GM21717 (cell line): ENCODE results near the gene TCF7L2.
A peak's percentile ranks its signal among the peaks of the same experiment; 100 is the strongest.

ENCODE experiments used
- ATAC-seq: cut with Tn5 transposase; IDR thresholded peaks from one replicate; pipeline ENCODE4 v1.9.1; 2021; ENCODE audit warnings: mild to moderate bottlenecking, moderate library complexity; ENCODE audit not compliant: unreplicated experiment

Gene TCF7L2

DNA sequence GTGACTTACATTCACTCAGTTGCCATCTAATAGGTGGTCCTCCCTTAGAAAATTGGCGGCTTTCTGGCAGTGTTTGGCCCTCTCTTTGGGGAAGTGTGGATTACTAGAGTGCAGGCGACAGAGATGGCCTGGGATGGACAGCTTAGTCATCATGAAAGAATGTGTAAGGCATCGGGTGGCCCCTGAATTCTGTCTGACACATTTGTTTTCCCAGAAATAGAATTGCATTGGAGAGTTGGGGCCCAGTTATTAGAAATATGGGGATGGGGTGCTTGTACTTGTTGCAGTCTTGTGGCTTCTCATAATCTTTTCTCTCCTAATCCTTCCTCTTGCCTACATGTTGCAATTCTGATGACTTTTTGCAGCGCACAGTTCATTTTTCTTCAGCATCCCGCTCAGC is 13.8 kb downstream of the TCF7L2 start:
- ATAC-seq: no peak

DNA sequence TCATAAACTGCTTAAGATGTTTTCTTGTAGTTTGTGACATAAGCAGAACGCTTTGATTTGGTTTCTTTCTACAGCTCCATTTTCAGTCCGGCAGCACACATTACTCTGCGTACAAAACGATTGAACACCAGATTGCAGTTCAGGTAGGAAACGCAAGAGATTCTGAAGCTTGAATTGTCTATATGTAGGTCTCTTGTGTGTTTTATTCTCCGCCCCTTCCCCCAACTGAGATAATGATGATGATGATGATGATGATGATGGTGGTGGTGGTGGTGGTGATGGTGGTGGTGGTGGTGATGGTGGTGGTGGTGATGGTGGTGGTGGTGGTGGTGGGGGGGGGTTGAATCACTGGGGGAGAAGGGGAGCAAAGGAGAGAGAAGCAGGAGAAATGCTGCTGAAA is 14.4 kb downstream of the TCF7L2 start:
- ATAC-seq: no peak

DNA sequence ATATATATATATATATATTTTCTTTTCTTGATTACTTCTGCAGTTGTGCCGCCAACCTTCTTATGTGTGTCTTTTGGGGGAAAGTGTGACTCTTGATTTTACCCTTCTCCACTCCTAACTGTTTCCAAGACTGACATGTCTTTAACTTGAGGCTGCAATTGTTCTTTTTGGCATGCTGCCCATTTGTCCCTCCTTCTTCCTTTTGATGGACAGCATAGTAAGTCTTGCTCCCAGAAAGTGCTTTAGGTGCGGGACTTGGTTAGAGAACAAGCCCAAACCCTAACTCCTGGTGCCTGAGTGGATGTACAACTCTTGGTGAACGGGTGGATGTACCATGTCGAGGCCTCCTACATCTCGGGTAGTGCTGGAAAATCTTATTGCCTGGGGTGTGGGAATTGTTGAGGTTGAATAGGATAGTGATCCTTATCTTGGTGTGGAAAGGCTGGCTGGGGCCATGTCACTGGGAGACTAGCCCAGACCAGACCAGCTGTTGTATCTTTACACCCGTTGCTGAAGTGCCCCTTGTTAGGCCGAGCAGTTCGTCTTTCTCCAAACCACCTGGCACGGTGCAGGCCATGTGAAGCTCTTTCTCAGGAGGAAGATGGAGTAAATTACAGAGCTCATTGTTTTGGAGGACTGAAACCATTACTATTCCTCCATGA is 16.3 kb downstream of the TCF7L2 start:
- ATAC-seq: no peak

DNA sequence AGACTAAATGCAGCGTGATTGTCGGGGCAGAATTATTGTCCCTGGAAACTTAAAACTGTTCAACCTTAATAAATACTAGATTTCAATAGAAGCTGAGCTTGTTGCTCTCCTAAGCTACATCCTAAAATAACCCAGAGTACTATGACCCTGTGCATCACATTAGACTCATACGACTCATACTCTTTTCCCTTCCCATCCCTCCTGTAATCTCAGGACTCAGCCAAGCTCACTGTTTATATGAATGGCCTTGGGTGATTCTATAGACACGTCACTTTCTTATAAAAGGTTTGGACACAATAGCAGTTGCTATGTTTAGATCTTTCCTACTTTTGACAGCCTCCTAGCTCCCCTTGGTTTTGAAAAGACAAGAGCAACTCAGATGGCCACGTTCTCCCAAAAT is 17.2 kb downstream of the TCF7L2 start:
- no peak for ATAC-seq

DNA sequence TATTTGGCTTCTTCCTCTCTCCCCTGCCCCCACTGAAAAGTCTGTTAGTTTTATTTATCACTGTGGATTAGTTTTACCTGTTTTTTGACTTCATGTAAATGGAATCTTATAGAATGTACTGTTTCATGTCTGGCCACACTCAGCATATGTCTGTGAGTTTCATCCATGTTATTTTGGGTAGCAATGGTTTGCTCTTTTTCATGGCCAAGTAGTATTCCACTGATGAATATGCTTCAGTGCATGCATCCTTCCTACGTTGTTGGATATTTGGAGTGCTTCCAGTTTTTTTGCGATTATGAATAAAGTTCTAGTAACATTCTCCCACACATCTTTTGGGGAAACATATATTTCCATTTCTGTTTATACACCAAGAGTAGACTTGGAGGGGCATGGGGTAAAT is 19.1 kb downstream of the TCF7L2 start:
- no peak for ATAC-seq

DNA sequence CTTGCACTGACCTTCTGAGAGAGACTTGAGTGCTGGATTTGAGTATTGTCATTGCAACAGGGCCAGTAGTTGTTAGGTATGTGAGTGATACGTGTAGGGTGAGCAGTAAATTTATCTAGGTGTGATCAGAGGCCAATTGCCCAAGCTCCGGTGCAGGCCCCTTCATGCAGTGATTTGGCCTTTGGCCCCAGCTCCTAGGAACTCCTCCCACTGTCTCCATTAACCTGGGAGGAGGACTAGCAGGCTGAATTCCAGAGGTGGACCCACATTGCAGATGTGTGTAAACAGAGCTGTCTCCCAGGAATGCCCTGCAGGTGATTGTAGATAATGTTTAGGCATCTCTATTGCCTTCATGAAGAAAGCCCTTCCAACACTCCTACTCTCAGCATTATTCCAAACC is 19.5 kb downstream of the TCF7L2 start:
- ATAC-seq: no peak

DNA sequence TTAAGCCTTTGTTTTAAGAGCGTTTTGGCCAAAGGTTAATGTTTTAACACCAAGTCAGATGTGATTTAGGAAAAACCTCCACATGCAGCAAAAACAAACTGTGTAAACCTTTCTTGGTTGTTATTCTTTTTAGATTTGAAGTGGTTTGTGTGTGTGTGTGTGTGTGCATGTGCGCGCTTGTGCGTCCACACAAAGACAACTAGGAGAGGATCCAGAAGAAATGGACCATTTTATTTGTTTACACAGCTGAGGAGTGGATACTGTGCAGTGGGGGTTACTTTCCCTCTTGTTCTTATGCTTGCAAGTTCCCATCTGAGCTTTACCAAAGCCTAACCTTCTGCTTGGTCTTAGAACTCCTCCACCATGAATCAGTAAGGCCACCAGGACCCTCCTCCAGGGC is 20.0 kb downstream of the TCF7L2 start:
- ATAC-seq: no peak

DNA sequence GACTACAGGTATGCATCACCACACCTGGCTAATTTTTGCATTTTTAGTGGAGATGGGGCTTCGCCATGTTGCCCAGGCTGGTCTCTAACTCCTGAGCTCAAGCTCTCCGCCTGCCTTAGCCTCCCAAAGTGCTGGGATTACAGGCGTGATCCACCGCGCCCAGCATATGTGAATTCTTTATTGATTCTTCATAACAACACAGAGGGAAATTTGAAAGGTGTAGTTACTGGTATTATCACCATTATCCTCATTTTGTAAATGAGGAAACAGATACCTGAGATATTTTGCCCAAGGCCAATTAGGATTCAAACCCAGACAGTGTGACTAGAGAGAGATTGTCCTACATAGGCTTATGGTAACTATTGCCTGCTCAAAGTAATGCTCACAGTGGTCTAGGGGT is 22.6 kb downstream of the TCF7L2 start:
- no peak for ATAC-seq

DNA sequence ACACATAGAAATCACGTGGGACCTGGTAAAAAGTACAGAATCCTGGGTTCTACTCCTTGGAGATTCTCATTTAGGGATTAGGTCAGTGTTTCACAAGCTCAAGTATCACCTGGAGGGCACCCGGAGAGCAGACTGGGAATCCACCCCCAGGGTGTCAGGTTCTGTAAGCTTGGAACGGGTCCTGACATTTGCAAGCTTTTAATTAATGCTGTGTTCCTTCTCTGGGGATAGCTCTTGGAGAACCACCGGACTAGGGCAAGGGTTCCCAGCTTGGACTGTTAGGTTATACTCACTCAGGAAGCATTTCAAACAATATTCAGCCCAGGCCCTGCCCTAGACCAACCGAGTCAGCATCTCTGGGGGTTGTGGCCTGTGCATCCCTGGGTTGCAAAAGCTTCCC is 23.0 kb downstream of the TCF7L2 start:
- no peak for ATAC-seq

DNA sequence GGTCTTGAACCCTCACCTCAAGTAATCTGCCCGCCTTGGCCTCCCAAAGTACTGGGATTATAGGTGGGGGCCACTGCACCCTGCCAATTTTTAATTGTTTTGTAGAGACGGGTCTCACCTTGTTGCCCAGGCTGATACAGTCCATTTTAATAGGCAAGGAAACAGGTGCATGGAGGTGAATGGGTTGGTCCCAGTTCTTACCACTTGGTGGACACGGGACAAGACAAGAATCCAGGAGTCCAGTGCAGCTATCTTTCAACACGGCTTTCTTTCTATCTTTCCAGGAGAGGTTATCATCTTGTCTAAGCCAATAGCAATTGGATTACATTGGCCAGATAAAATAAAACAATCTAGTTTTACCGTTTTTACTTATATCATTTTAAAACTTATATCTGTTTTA is 23.8 kb downstream of the TCF7L2 start:
- ATAC-seq: no peak

DNA sequence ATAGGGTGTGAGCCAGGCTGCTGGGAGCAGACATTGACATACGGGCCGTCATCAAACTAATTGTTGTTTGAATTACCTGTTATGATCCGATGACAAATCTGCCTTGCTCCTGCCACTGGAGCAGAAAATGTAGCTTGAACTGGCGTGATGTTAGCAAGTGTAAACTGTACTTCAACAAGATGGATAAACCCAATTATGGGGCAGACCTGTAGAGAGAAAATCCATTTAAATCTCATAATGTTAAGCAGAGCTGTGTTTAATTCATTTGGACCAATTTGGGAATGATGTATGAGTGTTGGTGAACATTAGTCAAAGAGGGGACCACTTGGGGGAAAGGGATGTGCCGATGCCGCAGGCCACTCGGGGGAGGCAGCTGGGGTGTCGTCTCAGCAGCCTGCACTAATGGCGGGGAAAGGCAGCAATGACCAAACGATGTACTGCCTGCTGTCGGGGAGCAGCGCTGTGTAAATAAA is 27.4 kb downstream of the TCF7L2 start:
- ATAC-seq: no peak

DNA sequence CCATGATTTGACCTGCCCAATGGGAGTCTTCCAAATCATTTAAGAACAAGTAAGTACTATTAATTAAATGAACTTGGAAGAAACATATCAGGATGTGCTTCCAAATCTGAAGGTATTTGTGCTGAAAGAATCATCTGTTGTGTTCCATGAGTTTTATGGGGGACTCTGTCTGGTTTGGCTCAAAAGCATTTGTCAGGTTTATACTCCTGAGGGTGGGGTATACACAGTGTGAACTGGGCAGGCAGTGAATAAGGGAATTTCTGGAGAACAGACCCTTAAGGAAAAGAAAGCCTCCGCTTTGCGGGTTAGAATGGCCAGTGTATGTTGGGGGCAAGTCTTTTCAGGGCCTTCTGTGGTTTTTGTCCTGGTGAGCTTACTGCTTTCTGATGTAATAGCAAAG is 29.9 kb downstream of the TCF7L2 start:
- no peak for ATAC-seq

DNA sequence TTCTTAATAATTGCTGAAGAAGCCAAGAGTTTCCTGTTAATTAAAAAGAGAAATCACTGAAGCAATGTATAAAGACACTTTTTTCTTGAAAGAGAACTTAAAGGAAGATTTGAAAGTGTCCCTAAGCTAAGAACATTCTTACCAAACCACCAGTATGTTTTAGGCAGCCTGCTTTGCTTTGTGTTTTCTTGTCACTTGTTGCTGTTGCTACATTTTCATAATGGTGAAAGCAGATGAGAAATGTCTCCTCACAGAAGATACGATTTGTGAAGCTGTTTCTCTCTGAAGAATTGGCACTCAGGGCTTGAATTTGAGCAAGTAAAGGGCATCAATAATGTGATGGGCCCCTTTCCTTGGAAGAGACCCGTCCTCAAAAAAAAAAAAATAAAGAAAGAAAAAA is 30.9 kb downstream of the TCF7L2 start:
- no peak for ATAC-seq

DNA sequence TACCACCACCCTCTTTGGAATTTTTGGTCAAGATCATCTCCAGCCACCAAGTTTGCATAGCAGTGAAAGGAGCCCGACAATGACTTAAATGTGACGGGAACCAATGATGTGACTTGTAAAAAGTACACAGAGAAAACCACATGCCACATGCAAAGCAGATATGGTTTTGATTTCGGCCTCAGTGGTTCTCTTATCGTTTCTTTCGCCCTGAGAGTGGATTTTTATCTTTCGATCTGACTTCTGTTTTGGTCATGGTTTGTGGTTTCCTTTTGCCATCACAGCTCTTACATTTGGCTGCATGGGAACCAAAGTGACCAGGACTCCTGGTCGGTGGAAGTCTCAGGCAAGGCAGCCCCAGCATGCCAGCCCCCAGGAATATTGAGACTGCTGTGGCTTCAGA is 31.5 kb downstream of the TCF7L2 start:
- ATAC-seq: peak; percentile 88

DNA sequence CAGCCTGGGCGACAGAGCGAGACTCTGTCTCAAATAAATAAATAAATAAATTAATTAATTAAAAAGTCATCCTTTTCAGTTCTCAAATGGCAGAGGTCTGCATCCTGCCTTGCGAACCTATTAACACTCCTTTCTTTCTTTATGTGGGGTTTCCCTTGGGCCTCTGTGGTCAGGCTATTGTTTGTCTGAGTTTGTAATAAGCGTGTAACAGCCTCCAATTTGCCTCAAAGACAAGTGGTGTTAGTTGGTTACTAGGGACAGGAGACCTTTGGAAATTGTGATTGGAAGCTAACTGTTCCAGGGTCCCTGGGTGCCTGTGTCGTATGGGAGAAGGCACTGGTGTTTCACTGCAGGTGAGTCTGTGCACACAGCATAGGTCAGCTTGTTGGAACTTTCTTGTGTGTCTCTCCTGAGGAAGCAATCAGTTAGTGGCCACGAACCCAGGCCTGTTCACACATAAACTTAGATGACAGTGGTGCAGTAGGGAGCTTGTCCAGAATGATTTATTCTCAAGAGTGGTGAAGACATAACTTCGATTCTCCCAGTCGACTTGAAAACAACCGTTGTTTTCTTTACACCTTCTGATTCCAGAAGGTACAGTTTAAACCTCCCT is 33.5 kb downstream of the TCF7L2 start:
- ATAC-seq: no peak

DNA sequence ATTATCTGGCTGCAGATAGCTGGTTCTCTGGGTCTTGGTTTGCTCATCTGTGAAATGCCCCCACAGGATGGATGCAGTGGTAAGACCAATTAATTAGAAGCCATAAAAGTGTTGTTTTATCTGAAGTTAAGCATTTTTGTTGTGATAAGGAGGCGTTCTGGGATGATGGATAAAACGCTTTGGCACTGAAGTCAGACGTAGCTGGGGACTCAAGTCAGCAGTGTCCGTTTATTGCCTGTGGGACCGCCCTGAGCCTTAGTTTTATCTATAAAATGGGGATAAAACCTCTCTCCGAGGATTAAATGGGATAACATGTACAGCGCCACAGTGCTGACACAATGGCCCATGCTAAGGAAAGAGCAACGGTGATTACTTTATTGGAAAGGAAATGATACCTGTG is 34.7 kb downstream of the TCF7L2 start:
- no peak for ATAC-seq

DNA sequence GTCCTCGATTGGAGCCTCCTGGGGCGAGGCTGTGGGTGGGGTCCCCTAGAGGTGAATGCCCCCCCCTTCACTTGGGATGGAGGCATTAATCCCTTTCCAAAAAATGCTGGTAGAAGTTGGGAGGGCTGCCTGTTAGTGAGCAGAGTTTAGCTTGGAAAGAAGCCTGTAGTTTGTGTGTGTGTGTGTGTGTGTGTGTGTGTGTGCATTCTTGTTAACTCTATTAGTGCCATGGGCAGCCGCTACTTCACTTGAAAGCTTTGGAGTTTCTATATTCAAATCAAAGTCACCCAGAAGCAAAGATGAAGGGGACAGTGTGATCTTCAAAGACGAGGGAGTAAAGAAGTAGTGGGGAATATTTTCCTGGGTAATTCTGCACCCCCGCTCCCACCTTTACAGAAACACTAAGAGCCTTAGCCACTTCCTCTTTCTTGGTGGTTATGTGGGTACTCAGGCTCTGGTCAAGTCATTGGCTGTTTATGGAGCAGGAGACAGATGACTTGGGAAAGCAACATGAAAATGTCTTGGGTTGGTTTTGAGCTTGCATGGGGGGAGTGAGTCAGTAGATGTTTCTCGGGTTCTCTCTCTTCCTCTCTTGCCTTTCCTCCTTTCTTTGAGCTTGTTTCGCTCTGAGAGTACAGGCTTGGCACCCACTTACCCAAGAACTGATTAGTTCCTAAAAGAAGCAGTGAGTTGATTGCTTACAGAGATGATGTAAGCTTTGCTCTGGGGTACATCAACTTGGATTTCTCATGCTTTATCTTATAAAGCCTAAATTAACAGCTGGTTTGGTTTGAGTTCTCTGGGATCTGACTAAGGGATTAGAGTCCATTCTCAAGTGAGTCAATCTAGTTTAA is 35.9 kb downstream of the TCF7L2 start:
- ATAC-seq: peak; percentile 52

DNA sequence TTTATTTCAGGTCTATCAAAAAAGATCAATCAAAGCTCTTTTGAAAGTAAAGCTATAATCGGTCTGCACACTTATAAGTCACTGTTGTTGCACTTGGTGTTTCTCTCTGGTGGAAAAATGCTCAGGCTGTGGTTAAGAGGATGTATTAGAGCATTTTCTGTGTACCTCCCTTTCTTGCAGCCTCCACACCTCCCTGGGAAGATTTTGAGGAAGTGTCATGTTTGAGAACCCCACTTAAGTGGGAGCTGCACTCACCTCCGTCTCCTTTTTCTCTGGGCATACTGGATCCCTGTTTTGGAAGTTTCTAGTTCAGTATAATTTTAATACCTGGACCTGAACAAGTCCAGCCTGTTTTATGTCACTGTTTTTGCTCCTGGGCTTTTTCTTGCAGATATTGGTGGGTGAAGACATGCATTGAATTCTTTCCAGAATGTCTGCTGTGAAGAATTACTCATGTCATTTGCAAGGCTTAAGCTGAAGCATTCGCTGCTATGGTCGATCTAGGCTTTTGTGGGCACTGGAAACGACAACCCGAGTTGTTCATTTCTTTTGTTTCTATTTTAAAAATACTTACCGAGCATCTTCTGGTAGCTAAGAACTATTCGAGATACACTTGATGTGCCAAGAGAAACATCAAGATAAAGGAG is 36.6 kb downstream of the TCF7L2 start:
- no peak for ATAC-seq

DNA sequence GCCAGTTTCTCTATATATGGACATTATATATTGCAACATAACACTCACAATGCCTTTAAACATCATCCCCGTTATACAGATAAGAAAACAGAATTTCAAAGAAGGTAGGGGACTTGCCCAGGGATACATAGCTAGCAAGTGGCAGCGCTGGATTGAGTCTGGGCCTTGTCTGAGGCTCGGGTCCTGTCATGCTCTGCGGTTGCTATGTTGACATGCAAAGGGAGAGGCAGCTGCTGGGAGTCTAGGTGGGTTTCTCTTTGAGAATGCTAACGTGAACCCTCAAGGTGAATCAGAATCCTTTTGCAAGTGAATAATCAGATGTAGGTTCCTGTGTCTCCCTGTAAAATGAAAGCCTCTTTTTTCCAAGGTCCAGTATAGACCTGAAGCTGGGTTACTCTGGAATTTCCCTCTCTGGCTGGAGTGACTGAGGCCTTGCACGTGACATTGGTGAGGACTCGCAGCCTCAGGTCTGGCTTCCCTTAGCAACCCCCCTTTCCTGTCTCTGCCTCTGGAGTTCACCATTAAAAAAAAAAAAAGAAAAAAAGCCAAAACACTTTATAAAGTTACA is 38.9 kb downstream of the TCF7L2 start:
- no peak for ATAC-seq

DNA sequence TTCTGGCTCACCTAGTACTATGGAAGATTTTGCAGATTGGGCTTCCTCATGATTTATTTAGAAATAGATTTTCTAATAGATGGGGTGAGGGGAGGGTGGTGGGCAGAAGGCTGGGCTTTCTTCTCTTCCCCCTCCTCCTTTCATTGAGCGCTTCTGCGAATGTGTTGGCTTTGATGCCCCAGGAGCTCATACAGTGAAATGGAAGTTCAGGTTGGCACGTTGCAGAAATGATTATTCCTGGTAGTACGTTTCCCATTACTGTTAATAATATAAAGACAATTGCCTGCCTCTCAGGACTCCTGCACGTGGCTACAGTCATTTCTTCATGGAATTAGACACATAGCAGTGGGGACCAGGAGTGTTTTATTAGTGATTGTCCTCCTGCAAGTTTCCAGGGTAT is 39.8 kb downstream of the TCF7L2 start:
- no peak for ATAC-seq

DNA sequence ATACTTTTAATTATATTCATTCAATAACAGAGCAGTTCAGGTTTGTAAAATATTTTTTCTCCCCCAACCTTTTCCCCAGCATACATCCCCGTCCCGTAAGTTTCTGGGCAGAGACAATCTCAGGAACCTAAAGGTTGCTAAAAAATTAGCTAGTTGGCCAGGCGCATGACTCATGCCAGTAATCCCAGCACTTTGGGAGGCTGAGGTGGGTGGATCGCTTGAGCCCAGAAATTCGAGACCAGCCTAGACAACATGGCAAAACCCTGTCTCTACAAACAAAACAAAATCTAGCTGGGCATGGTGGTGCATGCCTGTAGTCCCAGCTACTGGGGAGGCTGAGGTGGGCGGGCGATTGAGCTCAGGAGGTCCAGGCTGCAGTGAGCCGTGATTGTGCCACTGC is 40.2 kb downstream of the TCF7L2 start:
- no peak for ATAC-seq
